Lower lobe of right lung (tissue), 2 donors: ENCODE measurements around the gene PSMD4. TPM values are rescaled to one million over a fixed set of nuclear protein-coding genes. Genes with fewer than 3 reads are reported as not detected.
"Not testable (repeated sequence)": the region's sequence is repeated elsewhere in the genome, so short reads cannot be mapped to it uniquely, and the experiment has no call there.

ENCODE experiments used
- ATAC-seq, 2 donors: fragments of 200-7000 bp; cut with Tn5 transposase; one replicate each; pipeline ENCODE4 v1.9.1; 2020 to 2022; ENCODE audit warnings: mild to moderate bottlenecking in 2 of 2, moderate library complexity in 2 of 2
- DNase-seq: peaks from one replicate; pipeline ENCODE4 v3.0.0-alpha.2; 2020
- H3K27ac ChIP-seq: fragments of 200-600 bp; one replicate; pipeline ENCODE4 v1.8.0; 2022
- H3K27me3 ChIP-seq: fragments of 200-600 bp; one replicate; pipeline ENCODE4 v1.8.0; 2022; ENCODE audit warnings: low read depth
- H3K36me3 ChIP-seq: fragments of 200-600 bp; one replicate; pipeline ENCODE4 v1.8.0; 2022; ENCODE audit warnings: mild to moderate bottlenecking
- H3K4me1 ChIP-seq: fragments of 200-600 bp; one replicate; pipeline ENCODE4 v1.8.0; 2022
- H3K4me3 ChIP-seq: fragments of 200-600 bp; one replicate; pipeline ENCODE4 v1.8.0; 2022; ENCODE audit warnings: mild to moderate bottlenecking
- H3K9me3 ChIP-seq: fragments of 200-600 bp; one replicate; pipeline ENCODE4 v1.8.0; 2022
- intact Hi-C: fragments of 100-400 bp; cut with DNase I; formaldehyde crosslinking; loops from one replicate; pipeline ENCODE4 v1.11.0; 2022
- total RNA-seq: library from RNA; stranded (reverse); fragmentation: NEBNext Ultra II Directional; extraction: Animal tissue kit (Norgen Biotek cat#: 25700); gene quantifications from one replicate; pipeline ENCODE4 v1.2.1, GENCODE V29; 2021
- TF ChIP-seq, protein P1 (sequence below): fragments of 200-600 bp; IDR thresholded peaks from one replicate; pipeline ENCODE4 v1.8.0; 2022; ENCODE audit warnings: antibody characterized with exemption, mild to moderate bottlenecking
- donor health status: DM: no; HTN: yes; CAD: no; lungs with severe emphysema.

The PSMD4 gene
- total RNA-seq, 1 donor from 2014 or later: 106 TPM

DNA sequence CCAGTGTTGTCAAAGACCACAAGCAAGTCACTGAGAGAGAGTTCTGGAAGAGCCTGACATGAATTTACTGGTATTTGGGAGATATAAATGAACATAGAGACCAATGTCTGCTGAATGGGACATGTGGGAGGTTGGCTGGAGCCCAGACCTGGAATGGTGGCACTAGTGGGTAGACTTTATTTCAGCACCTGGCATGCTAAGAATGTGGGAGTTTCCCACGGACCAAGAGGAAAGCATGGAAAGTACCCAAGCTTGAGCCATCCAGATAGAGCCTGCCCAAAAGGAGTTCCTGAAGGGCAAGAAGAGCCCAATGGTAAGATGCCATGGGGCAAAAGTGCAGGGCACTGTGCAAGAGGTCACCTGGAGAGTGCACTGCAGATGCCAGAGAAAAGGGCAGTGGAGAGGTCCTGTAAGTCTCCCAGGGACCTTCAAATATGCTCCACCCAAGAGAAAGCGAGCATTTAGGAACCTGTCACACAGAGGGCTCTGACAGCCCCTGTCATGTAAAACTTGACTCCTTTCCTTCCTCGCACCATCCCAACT lies 19.5 kb downstream of the PSMD4 start:
- peak in 1 of 2 donors; percentile 16 for ATAC-seq
- Histone ChIP-seq H3K36me3 (peaks cover 14% of the 10 kb centered on the region), H3K9me3 (no peaks in the 10 kb centered on the region), H3K4me3 (no peak overlapping the region), H3K27ac (no peak overlapping the region), H3K4me1 (no peaks in the 10 kb centered on the region), H3K27me3 (no peaks in the 10 kb centered on the region)
- intact Hi-C loops: no loop called here
- TF ChIP-seq, protein P1, sequence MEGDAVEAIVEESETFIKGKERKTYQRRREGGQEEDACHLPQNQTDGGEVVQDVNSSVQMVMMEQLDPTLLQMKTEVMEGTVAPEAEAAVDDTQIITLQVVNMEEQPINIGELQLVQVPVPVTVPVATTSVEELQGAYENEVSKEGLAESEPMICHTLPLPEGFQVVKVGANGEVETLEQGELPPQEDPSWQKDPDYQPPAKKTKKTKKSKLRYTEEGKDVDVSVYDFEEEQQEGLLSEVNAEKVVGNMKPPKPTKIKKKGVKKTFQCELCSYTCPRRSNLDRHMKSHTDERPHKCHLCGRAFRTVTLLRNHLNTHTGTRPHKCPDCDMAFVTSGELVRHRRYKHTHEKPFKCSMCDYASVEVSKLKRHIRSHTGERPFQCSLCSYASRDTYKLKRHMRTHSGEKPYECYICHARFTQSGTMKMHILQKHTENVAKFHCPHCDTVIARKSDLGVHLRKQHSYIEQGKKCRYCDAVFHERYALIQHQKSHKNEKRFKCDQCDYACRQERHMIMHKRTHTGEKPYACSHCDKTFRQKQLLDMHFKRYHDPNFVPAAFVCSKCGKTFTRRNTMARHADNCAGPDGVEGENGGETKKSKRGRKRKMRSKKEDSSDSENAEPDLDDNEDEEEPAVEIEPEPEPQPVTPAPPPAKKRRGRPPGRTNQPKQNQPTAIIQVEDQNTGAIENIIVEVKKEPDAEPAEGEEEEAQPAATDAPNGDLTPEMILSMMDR: no peak
- no peak for DNase-seq

DNA sequence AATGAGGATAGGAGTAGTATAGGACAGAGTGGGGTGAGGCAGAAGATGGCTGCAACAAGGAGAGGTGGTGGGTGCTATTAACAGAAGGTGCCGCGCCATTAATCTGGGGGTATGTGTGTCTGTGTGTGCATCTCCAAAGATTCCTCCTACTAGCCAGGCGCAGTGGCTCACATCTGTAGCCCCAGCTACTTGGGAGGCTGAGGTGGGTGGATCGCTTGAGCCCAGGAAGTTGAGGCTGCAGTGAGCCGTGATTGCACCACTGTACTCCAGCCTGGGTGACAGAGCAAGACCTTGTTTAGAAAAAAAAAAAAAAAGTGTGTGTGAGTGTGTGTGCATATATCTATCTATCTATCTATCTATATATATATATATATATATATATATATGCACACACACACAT lies 20.8 kb downstream of the PSMD4 start:
- H3K4me1 ChIP-seq, H3K4me3 ChIP-seq, intact Hi-C loops, H3K27ac ChIP-seq, ATAC-seq, H3K36me3 ChIP-seq, H3K27me3 ChIP-seq, H3K9me3 ChIP-seq: not testable (repeated sequence)
- peak; percentile 66 for DNase-seq

DNA sequence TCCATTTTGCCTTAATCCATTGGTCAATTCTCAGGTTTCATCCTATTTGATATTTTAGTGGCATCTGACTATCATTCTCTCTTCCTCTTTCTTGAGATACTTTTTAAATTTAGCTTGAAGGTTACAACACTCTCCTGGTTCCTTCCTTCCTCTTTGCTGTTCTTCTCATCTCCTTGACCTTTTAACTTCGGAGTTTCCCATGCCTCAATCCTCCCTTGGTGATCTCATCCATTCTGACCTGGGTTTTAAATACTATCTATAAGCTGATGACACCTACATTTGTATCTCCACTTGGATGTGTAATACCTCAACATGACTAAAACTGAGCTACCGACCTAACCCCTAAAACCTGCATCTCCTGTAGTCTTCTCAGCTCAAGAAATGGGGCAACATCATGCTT lies 22.7 kb downstream of the PSMD4 start:
- intact Hi-C loops: no loop called here
- Histone ChIP-seq H3K4me1 (peaks cover 4% of the 10 kb centered on the region), H3K27ac (peak overlapping the region; percentile 31), H3K36me3 (no peaks in the 10 kb centered on the region), H3K4me3 (no peak overlapping the region), H3K27me3 (no peaks in the 10 kb centered on the region), H3K9me3 (no peaks in the 10 kb centered on the region)
- no peak for ATAC-seq
- TF ChIP-seq, protein P1: no peak
- DNase-seq: no peak

DNA sequence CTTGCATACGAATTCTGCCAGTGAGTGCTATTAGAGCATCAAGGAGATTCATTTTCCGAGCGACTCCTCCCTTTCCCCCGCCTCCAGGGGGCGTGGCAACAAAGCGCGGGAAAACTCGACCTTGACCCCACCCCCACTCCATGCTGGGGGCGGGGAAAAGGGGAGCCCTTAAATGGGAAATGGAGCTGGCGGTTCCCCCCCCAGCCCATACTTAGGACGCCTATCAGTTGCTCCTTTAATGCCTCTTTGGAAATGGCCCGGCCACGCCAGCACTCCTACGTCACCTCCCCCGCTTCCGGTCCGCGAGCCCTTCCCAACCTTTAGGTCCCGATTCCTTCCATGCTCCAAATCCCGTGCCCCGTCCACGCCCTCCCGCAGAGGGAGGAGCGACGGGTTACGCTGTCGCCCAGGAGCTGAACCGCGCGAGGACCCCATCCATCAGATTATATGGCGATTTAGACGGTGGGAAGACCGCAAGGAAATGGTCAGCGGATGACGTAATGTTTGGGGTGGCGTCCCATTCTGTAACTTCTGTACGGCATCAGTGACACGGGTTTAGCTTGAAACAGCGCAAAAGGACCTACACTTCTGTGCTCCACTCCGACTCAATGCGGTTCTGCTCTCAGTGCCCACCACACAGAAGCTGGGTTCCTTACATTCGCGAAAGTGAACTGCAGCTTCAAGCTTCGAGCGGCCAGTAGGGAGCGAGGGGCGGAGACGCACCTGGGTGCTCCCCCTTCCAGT lies 26.9 kb downstream of the PSMD4 start:
- H3K27me3 ChIP-seq: no peaks in the 10 kb centered on the region
- intact Hi-C loops: no loop called here
- TF ChIP-seq, protein P1: peak; percentile 25
- H3K36me3 ChIP-seq: peaks cover 14% of the 10 kb centered on the region
- H3K9me3 ChIP-seq: no peaks in the 10 kb centered on the region
- peak overlapping the region; percentile 97 for H3K27ac ChIP-seq
- peak; percentile 97 for DNase-seq
- peak; percentile 86 to 89 for ATAC-seq
- peaks cover 19% of the 10 kb centered on the region for H3K4me1 ChIP-seq
- H3K4me3 ChIP-seq: peak overlapping the region; percentile 89

DNA sequence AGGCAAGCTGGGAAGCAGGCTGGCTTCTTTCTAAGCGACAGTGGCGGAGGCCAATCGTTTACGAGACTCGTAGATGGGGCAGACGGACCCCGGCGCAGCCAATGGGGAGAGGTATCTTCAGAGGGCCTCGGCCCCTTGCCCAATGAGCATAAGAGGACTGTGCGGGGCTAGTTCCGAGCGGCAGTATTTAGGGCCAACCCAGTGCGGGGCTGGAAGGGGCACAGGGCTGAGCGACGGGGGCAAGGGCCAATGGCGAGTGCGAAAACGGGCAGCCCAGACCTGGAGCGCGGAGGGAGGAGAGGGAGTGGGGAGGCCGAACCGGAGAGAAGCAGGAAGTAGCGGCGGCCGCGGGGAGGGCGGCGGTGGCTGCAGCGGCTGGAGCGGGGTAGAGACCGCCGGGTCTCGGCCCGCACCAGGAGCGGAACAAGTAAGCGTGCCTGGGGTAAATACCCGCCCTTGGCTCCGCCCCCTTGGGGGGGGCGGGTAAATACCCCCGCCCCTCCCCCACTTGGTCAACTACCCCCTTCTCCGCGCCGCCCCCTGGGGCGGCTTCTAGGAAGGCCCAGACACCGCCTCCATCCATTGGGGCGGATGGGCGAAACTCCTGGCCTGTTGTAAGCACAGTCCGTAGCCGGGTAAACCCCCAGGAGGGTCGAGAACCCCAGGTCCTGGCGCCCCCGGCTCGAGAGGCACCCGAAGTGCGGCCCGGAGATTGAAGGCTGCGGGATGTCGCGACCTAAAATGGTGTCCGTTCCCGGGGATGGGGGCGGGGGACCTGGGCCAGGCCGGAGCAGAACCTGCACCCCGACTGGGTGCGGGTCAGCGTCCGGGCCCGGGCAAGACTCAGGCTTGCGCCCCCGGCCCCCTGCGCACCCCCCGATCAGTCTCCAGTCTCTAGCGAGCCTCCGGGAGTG lies 27.7 kb downstream of the PSMD4 start, which contains the start of gene ZNF687:
Gene ZNF687 (plus strand): TSS at position 331 of the 914 bp plus-strand sequence. CDS start 3,993 bp downstream, outside the sequence.
- intact Hi-C loops: no loop called here
- peak within 1 kb of the TSS; percentile 97 for H3K27ac ChIP-seq
- peak within 1 kb of the TSS; percentile 89 for H3K4me3 ChIP-seq
- DNase-seq: peak; percentile 100
- peak; percentile 93 to 96 for ATAC-seq
- TF ChIP-seq, protein P1: no peak
- H3K36me3 ChIP-seq: peaks cover 22% of the 10 kb centered on the region
- H3K9me3 ChIP-seq: no peaks in the 10 kb centered on the region
- H3K27me3 ChIP-seq: no peaks in the 10 kb centered on the region
- peaks cover 19% of the 10 kb centered on the region for H3K4me1 ChIP-seq
